Prostate gland (tissue), 2 donors: Measurements from ENCODE around the gene NEU2.

Experiments used
- POLR2A ChIP-seq: fragments of 450-650 bp; IDR thresholded peaks from one replicate; pipeline ENCODE4 v1.6.1; 2016; ENCODE audit warnings: antibody characterized with exemption, mild to moderate bottlenecking
- POLR2AphosphoS5 ChIP-seq: sonication (generic); formaldehyde crosslinking; IDR thresholded peaks from one replicate; pipeline ENCODE4 v1.6.1; 2017; ENCODE audit warnings: antibody characterized with exemption
- TF ChIP-seq, protein P1 (sequence below), 4 experiments: fragments of 200-600 bp in 2 of 4; fragments of 450-650 bp in 2 of 4; sonication (generic) in 2 of 4; IDR thresholded peaks; 1 replicate in 3 of 4; 2 replicates in 1 of 4; pipeline ENCODE4 v1.5.1; 2016 to 2019; ENCODE audit warnings: antibody characterized with exemption in 4 of 4, mild to moderate bottlenecking in 2 of 4, moderate library complexity in 2 of 4

DNA sequence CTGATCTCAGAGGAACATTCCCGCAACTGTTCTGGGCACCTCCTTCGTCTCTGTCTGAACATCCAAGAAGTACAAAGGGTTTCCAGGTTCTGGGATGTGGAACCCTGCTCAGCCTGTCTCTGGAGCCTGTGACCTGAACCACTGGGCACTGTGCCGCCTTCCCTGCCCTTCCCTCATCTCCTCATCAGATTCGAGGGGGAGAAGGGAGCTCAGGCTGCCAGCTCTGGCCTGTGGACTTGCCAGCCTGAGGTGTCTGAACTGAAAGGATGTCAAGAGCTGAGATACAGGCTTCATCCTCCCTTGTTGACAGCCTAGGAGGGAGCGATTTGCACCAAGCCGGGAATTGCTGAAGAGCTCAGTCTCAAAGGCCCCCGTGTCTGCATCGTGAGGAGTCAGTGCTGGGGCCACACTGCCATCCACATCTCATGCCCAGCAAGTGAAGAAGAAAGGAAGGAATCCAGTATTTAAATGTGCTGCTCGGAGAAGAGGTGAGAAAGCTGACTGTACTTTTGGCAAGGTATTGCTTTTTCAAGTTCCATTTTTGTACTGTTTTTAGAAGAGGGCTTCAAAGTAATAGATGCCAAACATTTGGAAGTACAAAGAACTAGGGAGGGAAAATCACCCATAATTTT, 12.6 kb downstream of the NEU2 start:
- TF ChIP-seq, protein P1, sequence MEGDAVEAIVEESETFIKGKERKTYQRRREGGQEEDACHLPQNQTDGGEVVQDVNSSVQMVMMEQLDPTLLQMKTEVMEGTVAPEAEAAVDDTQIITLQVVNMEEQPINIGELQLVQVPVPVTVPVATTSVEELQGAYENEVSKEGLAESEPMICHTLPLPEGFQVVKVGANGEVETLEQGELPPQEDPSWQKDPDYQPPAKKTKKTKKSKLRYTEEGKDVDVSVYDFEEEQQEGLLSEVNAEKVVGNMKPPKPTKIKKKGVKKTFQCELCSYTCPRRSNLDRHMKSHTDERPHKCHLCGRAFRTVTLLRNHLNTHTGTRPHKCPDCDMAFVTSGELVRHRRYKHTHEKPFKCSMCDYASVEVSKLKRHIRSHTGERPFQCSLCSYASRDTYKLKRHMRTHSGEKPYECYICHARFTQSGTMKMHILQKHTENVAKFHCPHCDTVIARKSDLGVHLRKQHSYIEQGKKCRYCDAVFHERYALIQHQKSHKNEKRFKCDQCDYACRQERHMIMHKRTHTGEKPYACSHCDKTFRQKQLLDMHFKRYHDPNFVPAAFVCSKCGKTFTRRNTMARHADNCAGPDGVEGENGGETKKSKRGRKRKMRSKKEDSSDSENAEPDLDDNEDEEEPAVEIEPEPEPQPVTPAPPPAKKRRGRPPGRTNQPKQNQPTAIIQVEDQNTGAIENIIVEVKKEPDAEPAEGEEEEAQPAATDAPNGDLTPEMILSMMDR (IDR thresholded peaks at IDR 0.05) = no peak
- TF ChIP-seq POLR2A = no peak
- TF ChIP-seq POLR2AphosphoS5 = no peak
